Natural killer cell (primary cell): ENCODE data around the gene NFATC2IP. TPM values are rescaled to one million over a fixed set of nuclear protein-coding genes. Genes with fewer than 3 reads are reported as not detected.
"Not testable (repeated sequence)": the region's sequence is repeated elsewhere in the genome, so short reads cannot be mapped to it uniquely, and the experiment has no call there.

Source experiments
- ATAC-seq, 3 donors: fragments of 150-1000 bp in 2 of 3; fragments of 200-7000 bp in 1 of 3; cut with Tn5 transposase; 1 replicate in 1 of 3; 2 replicates in 2 of 3; pipeline ENCODE4 v1.10.0; 2021; ENCODE audit warnings: mild to moderate bottlenecking in 2 of 3, moderate library complexity in 2 of 3
- DNase-seq, 2 donors: peaks; one replicate each; pipeline versions ENCODE4 v3.0.0 to v3.0.0-alpha.2; 2013 to 2021; ENCODE audit warnings: mixed read lengths in 1 of 2
- H3K27ac ChIP-seq: one replicate; pipeline ENCODE4 v1.5.1; 2013; ENCODE audit warnings: mild to moderate bottlenecking, low read length
- H3K27me3 ChIP-seq: one replicate; pipeline ENCODE4 v1.6.1; 2013; ENCODE audit warnings: low read length; ENCODE audit not compliant: control insufficient read depth, insufficient read depth
- H3K36me3 ChIP-seq: one replicate; pipeline ENCODE4 v1.6.1; 2013; ENCODE audit warnings: low read length; ENCODE audit not compliant: control insufficient read depth, insufficient read depth
- H3K4me1 ChIP-seq: one replicate; pipeline ENCODE4 v1.6.1; 2013; ENCODE audit warnings: low read length; ENCODE audit not compliant: control insufficient read depth, insufficient read depth
- H3K4me3 ChIP-seq: one replicate; pipeline ENCODE4 v1.5.1; 2013; ENCODE audit warnings: low read length
- H3K9me3 ChIP-seq: one replicate; pipeline ENCODE4 v1.6.1; 2013; ENCODE audit warnings: low read length; ENCODE audit not compliant: control insufficient read depth, insufficient read depth
- H3K27ac Mint-ChIP-seq, 2 donors: one replicate each; pipeline ENCODE4 v1.8.0; 2022; ENCODE audit warnings: mild to moderate bottlenecking in 2 of 2, mixed read lengths in 2 of 2, moderate library complexity in 1 of 2
- H3K27me3 Mint-ChIP-seq, 2 donors: one replicate each; pipeline ENCODE4 v1.8.0; 2022; ENCODE audit warnings: low read depth in 2 of 2, mixed read lengths in 2 of 2
- H3K36me3 Mint-ChIP-seq: one replicate; pipeline ENCODE4 v1.8.0; 2022; ENCODE audit warnings: mixed read lengths
- H3K4me1 Mint-ChIP-seq, 2 donors: one replicate each; pipeline ENCODE4 v1.8.0; 2022; ENCODE audit warnings: mixed read lengths in 2 of 2
- H3K4me3 Mint-ChIP-seq: one replicate; pipeline ENCODE4 v1.8.0; 2022; ENCODE audit warnings: mild to moderate bottlenecking, moderate library complexity, mixed read lengths
- H3K9me3 Mint-ChIP-seq, 2 donors: one replicate each; pipeline ENCODE4 v1.8.0; 2022; ENCODE audit warnings: mixed read lengths in 2 of 2
- CTCF ChIP-seq: fragments of 200-600 bp; IDR thresholded peaks from one replicate; pipeline ENCODE4 v1.8.0; 2022; ENCODE audit warnings: antibody characterized with exemption
- WGBS: methylation state at CpG from one replicate; pipeline ENCODE4 v1.1.7; 2013; ENCODE audit warnings: missing lambda C conversion rate; ENCODE audit not compliant: insufficient coverage; 5-methylcytosine and 5-hydroxymethylcytosine counted together
- intact Hi-C: fragments of 100-400 bp; cut with micrococcal nuclease; formaldehyde crosslinking; loops from one replicate; pipeline ENCODE4 v1.14.2; 2022
- total RNA-seq, 4 donors: library from RNA; stranded (reverse); fragments of 120-200 nt in 1 of 4; gene quantifications; one replicate each; pipeline versions ENCODE4 v1.2.3 to v1.2.4, GENCODE V29; 2013 to 2022

NFATC2IP gene
- total RNA-seq, 3 donors from 2014 or later (not counting 1 experiment from before 2014, with no cell fraction given): 87.1 to 132 (median 108) TPM

GRCh38 chr16:28964496-28964895 is 13.8 kb downstream of the NFATC2IP start:
- Histone ChIP-seq H3K27me3 (no peaks in the 10 kb centered on the region), H3K4me3 (no peak overlapping the region), H3K9me3 (no peaks in the 10 kb centered on the region), H3K4me1 (peaks cover 9% of the 10 kb centered on the region), H3K27ac (no peak overlapping the region), H3K36me3 (peaks cover 43% of the 10 kb centered on the region)
- DNase-seq (no peak), ATAC-seq (no peak)
- intact Hi-C loops: no loop called here
- 92% methylated on average over 2 of the region's 2 CpGs for WGBS
- no peaks in the 10 kb centered on the region for H3K27me3 Mint-ChIP-seq
- no peak overlapping the region for H3K27ac Mint-ChIP-seq
- H3K4me1 Mint-ChIP-seq: peaks cover 5 to 13% of the 10 kb centered on the region in 2 donors
- no peaks in the 10 kb centered on the region for H3K9me3 Mint-ChIP-seq
- no peak for TF ChIP-seq CTCF
- no peak overlapping the region for H3K4me3 Mint-ChIP-seq
- H3K36me3 Mint-ChIP-seq: peaks cover 10% of the 10 kb centered on the region

DNA sequence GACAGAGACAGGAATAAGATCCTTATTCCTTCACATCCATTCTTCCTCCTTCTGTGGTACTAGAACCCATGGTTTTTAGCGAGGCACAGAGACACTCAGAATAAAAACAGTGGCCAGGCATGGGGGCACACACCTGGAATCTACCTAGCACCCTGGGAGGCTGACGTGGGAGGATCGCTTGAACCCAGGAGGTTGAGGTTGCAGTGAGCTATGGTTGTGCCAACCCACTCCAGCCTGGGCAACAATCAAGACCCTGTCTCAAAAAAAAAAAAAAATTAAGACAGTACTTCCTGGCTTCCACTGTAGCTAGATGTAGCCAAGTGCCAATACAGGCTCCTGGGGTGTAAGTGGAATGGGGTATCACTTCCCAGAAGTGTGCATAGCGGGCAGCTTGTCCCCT is 16.4 kb downstream of the NFATC2IP start:
- Histone ChIP-seq H3K27ac (no peak overlapping the region), H3K4me3 (no peak overlapping the region), H3K27me3 (no peaks in the 10 kb centered on the region), H3K36me3 (peaks cover 31% of the 10 kb centered on the region), H3K4me1 (peaks cover 9% of the 10 kb centered on the region), H3K9me3 (no peaks in the 10 kb centered on the region)
- H3K27me3 Mint-ChIP-seq: no peaks in the 10 kb centered on the region
- intact Hi-C loops: no loop called here
- DNase-seq (no peak), ATAC-seq (peak in 1 of 3 donors; percentile 24)
- no peaks in the 10 kb centered on the region for H3K36me3 Mint-ChIP-seq
- H3K9me3 Mint-ChIP-seq: no peaks in the 10 kb centered on the region
- 93% methylated on average over 4 of the region's 4 CpGs for WGBS
- H3K4me3 Mint-ChIP-seq: no peak overlapping the region
- H3K27ac Mint-ChIP-seq: no peak overlapping the region
- TF ChIP-seq CTCF: no peak
- H3K4me1 Mint-ChIP-seq: peaks cover 0 to 13% of the 10 kb centered on the region in 2 donors

GRCh38 chr16:28969696-28970095 is 19.0 kb downstream of the NFATC2IP start:
- H3K27me3 Mint-ChIP-seq, H3K4me3 ChIP-seq, H3K27ac Mint-ChIP-seq, H3K9me3 Mint-ChIP-seq, intact Hi-C loops, H3K4me1 ChIP-seq, ATAC-seq, H3K36me3 Mint-ChIP-seq, H3K4me3 Mint-ChIP-seq, H3K36me3 ChIP-seq, H3K27ac ChIP-seq, H3K9me3 ChIP-seq, DNase-seq, H3K27me3 ChIP-seq: not testable (repeated sequence)
- 92% methylated on average over 2 of the region's 2 CpGs for WGBS
- peaks cover 10 to 14% of the 10 kb centered on the region in 2 donors for H3K4me1 Mint-ChIP-seq

DNA sequence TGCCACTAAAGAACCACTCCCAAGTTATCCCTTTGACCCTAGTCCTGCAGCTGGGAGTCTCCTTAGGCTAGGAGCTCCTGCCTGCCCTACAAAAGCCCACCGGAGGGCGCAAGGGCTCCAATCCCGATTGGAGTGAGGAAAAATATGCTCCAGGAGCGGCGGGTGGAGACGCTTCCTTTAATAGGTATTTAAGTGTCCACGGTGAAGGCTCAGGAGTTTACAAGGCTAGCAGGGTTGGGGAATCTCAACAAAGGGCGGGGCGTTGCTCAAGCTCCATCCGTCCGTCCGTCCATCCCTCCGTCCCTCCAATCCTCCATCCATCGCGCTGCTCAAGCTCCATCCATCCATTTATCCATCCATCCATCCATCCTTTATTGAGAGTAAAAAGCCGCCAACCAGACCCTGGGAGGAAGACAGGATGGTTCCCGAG is 23.3 kb downstream of the NFATC2IP start:
- Histone ChIP-seq H3K9me3 (no peaks in the 10 kb centered on the region), H3K4me3 (peak overlapping the region; percentile 65), H3K27ac (peak overlapping the region; percentile 57), H3K4me1 (peaks cover 18% of the 10 kb centered on the region), H3K27me3 (no peaks in the 10 kb centered on the region), H3K36me3 (peaks cover 11% of the 10 kb centered on the region)
- intact Hi-C loops: loop anchor here (1.0 kb wide), 1 partner anchor 49 kb away; the partner anchor contains the start of gene RABEP2
- DNase-seq: peak in 1 of 2 donors; percentile 52
- H3K4me3 Mint-ChIP-seq: peak overlapping the region; percentile 99
- H3K36me3 Mint-ChIP-seq: no peaks in the 10 kb centered on the region
- peak overlapping the region; percentile 95 to 97 for H3K27ac Mint-ChIP-seq
- TF ChIP-seq CTCF: no peak
- no peaks in the 10 kb centered on the region for H3K27me3 Mint-ChIP-seq
- under 1% methylated on average over 16 of the region's 17 CpGs for WGBS
- peak in 2 of 3 donors; percentile 3 to 10 for ATAC-seq
- H3K4me1 Mint-ChIP-seq: peaks cover 35 to 42% of the 10 kb centered on the region in 2 donors
- H3K9me3 Mint-ChIP-seq: no peaks in the 10 kb centered on the region
